AG10803 (cell line): Measurements from ENCODE around the gene PCDH7.
A peak's percentile ranks its signal among the peaks of the same experiment; 100 is the strongest.

Source experiments
- DNase-seq: peaks from one replicate; pipeline ENCODE4 v3.0.0; 2010; ENCODE audit warnings: low read depth
- H3K4me3 ChIP-seq: 2 replicates; pipeline ENCODE4 v1.5.1; 2011; ENCODE audit warnings: mild to moderate bottlenecking, low read length, control low read depth
- CTCF ChIP-seq: conservative IDR thresholded peaks from 2 replicates; pipeline ENCODE4 v1.5.1; 2011; ENCODE audit warnings: mild to moderate bottlenecking, low read length, control low read depth, inconsistent platforms

PCDH7 gene

DNA sequence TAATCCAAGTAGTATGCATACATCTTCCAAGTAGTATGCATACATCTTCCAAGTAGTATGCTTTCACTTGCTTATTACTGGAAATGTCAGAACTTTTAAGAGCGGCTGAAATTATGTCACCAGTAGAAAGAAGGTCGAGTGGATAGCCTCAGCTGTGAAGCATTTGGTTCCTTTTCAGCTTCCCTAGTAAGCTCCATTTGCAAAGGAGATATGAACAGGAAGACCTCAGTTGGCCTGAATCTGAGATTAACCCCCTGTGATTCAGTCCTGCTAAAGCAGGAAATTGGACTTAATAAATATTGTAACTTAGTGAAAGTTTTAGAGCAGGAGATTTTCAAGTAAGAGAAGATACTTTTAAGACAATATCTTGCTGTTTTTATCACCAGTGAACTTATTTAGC is 48.1 kb downstream of the PCDH7 start:
- DNase-seq = no peak
- TF ChIP-seq CTCF = no peak
- H3K4me3 ChIP-seq = no peak overlapping the region

GRCh38 chr4:30769093-30769492 is 48.9 kb downstream of the PCDH7 start:
- no peak for DNase-seq
- no peak for TF ChIP-seq CTCF
- no peak overlapping the region for H3K4me3 ChIP-seq

DNA sequence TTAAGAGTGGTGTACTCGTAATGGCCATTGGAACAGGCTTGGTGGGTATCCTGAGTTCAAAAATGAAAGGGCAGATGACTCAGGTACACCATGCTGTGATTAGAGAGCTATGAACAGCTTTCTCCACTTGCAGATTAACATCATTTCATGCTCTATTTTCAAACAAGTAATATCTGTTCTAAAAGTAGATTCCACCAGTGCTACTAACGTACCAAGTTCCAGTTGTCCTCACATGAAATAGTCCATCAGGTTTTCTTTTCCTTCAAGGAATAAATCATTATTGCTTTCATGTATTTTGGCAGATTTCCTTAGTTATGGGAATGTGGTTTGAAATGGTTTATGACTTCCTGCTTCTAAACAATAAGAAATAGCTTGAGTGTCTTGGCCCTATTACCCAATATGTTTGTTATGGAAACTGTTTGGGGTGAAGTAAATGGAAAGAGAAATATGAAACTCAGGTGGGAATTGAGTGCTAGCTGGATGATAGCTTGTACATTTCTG is 49.9 kb downstream of the PCDH7 start:
- no peak overlapping the region for H3K4me3 ChIP-seq
- peak; percentile 6 for DNase-seq
- TF ChIP-seq CTCF = no peak

DNA sequence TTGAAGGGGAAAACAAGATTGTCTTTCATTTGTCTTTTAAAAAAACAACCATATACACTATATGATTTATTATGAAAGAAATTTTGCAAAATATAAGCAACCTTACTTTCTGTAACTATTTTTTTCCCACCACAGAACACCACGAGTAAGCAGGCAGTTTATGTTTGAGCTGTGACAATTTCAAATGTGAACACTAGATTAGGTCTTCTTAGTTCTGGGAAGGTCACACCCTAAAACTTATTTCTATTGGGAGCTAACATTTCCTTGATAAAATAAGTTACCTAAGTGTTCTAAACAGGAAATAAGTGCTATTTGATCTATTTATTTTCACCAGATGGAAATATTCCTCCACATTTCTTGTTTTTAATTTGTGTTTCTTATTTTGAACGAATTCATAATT is 50.6 kb downstream of the PCDH7 start:
- no peak for TF ChIP-seq CTCF

GRCh38 chr4:30776451-30776850 is 56.3 kb downstream of the PCDH7 start:
- DNase-seq = no peak
- TF ChIP-seq CTCF = no peak

More for the DNA sequence above, 50.6 kb downstream of the PCDH7 start:
- no peak overlapping the region for H3K4me3 ChIP-seq
- no peak for DNase-seq

GRCh38 chr4:30776921-30777415 is 56.8 kb downstream of the PCDH7 start:
- H3K4me3 ChIP-seq = no peak overlapping the region
- TF ChIP-seq CTCF = no peak
- DNase-seq = no peak

More at GRCh38 chr4:30776451-30776850, 56.3 kb downstream of the PCDH7 start:
- H3K4me3 ChIP-seq = no peak overlapping the region
